NCI-H446 treated with DMSO at 0.1 percent for 48 hours (cell line): ENCODE results near the gene GABBR1.

Experiments used
- DNase-seq: peaks from one replicate; lab custom pipeline; 2025; lab: John Stamatoyannopoulos, UW

Gene GABBR1

DNA sequence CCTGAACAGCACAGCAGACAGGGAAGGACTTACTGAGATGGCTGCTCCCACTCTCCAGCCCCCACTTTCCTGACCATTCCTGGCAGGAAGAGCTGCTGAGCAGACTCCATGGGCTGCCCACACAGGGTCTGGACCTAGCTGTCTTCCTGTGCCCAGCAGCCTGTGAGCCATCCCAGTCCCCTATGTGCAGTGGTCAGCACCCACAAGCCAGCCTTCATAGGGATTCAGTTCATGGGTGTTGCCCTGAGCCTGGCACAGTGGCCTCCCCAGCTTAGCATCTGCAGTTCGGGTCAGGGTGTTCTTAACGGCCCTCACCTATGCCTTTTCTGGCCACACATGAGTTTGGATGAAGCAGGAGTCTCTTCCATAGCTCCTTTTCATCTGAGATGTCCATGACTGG lies 105.4 kb downstream of the GABBR1 start:
- DNase-seq, result no peak

DNA sequence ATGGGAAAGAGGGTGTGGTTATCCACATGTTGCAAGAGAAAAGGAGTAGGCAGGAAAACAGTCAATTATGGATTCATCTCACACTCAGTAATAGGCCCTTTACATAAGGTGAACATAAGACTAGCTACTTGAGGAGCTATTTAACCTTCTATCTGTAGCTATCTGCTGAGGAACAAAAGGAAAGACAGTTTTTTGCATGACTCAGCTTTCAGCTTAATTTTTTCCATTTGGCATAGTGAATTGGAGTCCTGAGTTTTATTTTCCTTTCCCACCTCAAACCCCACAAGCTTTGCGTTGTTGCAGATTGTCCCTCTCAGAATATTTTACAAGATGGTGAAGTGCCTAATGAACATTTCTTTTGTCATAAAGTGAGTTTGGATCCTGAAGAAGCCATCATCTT lies 105.9 kb downstream of the GABBR1 start:
- no peak for DNase-seq

DNA sequence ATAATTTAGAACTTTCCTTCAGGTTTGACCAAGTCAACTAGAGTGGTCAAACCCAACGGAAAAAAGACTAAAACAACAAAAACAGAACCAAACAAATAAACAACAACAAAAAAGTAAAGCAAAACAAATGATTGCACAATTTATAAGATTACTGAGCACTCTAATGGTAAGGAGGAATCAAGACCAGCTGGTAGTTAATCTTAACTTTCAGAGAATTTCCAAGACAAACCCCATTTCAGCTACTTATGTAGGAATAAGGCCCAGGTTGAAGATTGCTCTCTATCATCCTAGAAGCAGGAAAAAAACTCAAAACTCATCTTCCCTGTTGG lies 107.7 kb downstream of the GABBR1 start:
- DNase-seq, result no peak

DNA sequence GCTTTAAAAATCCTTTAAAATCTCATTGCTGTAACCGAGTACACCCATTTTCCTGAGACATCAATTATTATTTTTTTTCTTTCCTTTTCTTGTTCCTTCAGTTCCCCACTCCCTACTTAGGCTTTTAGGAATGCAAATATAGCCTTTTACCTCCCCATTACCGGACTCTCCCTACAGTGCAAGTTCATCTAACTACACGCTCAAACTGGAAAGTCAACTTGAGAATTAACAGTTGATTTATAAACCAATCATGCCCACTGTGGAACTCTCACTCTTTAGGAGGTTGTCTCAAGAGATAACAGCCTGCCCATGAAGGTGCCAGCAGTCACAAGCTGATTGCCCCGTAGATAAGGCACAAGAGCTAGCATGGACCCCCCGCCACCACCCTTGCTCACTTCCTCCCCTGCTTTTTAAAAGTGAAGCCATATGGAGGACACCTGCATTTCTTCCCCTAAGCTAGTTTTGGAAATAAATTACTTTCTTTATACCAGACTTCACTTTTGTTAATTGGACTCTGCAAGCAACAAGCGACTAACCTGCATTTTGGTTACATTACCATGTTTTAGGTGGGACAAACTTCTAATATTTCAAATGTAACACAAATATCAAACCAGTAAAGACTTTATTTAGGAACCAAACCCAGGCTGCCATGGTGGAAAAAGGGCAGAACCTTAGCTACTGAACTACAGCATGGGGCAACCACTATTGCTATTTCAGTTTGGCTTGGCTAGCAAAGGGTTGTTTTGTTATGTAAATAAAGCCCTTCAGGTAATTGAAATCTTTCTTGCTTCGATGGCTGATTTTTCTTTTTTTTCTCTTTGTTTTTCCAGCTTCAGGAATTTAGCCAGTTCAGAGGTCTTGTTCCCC lies 108.3 kb downstream of the GABBR1 start:
- DNase-seq, result no peak

DNA sequence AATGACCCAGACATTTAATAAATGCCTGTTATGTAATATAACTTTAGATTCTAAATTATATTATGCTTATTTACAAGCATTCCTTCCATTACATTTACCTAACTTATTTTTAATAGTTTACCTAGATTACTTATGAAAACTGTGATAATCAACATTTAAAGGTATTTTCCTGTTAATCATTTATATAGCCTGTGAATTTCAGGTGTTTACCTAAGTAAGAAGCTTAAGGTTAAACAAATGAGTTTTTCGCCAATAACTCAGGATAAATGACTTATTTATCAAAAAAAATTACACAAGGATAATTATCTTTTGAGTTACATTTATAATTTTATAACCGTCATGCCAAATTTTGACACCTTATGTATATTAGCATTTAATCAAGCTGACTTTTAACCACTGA lies 108.9 kb downstream of the GABBR1 start:
- DNase-seq, result no peak

DNA sequence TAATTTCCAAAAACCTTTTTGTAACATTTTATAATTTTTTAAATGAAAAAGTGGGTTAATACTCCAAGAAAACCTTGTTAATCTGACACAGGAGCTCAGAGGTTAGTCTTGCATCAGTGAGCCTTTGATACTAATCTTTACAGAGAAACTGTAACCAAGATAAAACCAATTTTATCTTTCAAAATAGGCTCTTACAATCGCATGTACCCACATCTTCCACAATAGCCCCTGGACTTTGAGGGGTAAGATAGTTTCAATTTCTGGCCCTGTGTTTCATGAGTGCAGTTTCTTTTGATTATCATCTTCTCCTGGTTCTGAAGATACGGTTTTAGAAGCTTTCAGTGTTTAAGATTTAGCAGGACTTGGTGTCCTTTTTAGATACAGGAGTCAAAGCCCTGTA lies 110.8 kb downstream of the GABBR1 start:
- no peak for DNase-seq

DNA sequence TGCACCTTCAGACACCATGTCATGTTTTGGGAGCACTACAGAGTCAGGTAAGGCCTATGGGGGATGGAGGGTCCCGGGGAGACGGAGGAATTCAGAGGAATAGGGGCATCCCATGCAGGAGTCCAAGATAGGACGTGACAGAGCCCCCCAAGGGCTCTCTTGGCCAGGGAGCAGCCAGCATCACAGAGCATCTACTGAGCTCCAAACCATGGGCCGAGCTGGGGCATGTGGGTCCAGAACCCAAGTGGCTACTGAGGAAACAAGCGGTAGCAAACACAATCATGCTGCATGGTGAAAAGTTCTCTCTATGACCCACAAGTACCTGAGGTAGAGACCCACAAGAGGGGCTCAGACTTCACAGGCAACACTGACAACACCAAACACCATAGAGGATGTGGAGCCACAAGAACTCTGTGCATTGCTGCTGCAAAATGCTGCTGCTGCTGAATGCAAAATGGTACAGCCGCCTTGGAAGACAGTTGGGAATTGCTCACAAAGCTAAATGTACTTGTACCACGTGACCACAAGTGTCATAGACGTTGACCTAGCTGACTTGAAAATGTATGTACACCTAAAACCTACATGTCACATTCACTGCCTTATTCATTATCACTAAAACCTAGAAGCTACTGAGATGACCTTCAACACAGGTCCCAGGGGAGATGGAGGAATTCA lies 111.8 kb downstream of the GABBR1 start:
- DNase-seq, result no peak

DNA sequence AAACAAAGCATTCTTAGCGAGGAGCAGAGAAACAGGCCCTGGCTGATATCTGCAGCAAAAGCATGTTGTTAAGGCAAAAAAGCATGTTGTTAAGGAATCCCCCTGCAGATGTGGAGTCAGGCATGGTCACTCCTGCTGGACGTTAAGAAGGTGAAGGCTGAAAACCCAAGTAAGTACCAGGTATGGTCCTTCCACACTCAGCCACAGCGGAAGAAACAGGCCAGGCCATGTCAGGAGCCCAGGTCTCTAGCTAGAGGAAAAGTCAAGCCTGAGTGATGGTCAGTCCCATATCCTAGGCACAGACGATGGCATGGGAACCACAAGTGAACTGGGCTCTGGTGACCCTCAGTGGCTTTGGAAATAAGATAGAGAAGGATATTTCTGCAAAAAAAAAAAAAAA lies 112.8 kb downstream of the GABBR1 start:
- DNase-seq, result no peak

DNA sequence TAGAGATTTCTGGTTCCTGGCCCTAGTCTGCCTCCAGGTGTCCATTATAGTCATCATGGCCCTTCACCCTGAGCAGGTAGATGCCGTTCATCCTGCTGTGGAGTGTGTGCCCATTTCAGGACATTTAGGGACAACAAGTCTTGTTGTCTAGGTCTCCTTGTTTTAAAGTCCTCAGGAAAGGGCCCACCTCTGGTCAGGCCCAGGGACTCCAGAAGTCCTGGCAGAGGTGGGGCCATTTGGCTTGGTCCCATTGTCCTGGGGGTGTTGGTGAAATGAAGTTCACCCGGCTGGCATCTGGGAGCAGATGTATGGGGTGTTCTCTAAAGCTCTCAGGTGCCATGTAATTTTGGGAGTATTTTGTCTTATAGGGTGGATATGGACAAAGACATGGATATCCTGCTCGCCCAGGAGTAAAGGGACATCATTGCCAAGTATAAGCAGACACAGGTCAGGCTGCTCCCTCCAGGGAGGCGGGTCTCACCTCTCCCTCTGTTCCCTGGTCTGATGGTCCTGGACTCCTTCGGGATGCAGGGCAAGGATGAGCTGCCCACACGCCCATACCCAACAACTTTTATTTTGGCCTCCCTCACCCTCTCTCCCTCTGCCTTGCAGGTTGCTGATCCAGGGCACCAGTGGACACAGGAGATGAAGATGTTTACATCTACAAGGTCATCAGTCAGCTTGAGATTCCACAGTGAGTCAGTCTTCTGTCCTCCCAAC lies 113.5 kb downstream of the GABBR1 start:
- no peak for DNase-seq

DNA sequence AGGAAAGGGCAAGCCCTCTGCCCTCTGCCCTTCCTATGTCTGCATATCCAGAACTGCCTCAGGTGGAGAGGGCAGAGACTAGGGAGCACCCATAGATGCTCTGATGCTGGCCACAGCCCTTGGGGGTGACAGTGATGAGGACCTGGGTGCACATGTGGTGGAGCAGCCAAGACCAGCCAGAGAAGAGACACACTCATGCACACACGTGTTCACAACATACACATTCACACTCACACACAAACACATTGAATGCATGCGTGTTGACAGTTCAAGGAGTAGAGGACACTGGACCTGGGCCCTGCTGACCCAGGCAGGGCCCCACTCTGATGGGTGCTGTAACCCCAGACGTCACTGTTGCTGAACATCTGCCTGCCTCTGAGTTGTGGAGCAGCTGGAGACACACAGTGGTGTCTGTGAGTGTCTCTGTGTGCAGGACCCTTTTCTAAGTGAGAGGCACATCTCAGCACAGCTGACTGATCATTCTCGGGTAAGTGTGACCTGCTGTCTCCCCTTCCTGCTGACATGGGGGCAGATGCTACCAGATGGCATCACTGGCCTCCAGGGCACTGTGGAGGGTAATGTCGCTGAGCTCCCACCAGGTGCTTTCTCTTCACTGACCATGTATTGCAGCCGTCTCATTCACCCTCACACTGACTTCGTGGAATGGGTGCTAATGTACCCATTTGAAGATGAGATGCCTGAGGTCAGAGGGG lies 115.1 kb downstream of the GABBR1 start:
- no peak for DNase-seq

DNA sequence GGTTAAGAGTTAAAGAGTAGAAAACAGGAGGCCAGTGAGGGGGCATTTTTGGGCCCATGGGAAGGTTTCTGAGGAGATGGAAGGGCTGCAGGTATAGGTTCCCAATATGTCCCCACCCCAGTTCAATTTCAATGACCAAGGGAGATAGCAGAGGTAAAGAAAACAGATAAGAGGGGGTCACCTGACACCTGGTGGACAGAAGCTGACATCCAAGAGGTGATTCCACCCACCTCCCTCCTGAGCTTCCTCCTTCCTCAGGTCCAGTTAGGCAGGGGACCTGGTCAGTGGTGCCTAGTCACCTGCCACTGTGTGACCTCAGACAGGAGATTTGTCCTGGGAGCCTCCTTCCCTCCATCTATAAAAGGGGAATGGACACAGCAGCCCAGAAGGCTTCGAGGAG lies 115.7 kb downstream of the GABBR1 start:
- DNase-seq, result no peak

DNA sequence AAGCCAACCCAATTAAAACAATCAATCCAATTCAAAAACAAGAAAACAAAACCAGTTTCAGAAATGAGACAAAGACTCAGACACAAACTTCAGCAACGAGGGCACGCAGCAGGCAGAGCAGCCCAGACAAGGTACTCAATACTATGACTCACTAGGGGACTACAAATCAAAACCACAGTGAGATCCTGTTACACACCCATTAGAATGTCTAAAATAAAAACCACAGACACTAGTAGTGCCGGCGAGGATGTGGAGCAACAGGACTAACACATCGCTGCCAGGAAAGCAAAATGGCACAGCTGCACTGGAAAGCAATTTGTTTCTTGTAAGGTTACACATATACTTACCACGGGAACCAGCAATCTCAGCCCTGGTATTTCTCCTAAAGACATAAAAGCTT lies 116.9 kb downstream of the GABBR1 start:
- no peak for DNase-seq

DNA sequence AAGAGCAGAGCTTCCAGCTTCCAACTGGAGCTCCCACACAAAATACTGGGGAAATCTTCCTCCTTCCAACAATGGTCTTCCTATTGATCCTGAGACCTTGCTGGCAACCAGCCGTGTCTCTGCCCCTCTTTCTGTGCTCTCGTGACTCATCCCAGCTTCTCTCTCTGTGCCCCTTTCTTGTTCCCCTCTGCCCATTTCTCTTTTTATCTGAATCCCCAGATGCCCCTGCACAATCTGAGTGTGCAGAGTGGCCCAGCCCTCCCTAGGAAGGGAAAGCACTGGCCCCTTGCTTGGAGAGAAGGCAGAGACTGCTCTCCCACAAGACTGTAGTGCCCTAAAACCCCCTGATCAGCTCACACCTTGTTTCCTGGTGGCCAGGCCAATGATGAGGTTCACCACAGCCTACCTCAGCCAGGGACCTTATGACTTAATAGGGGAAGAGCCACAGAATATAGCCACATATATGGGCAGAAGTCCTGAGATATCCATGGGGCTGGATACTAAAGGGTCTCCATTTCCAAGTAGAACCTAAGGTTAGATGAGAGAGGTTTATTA lies 122.2 kb downstream of the GABBR1 start:
- no peak for DNase-seq

DNA sequence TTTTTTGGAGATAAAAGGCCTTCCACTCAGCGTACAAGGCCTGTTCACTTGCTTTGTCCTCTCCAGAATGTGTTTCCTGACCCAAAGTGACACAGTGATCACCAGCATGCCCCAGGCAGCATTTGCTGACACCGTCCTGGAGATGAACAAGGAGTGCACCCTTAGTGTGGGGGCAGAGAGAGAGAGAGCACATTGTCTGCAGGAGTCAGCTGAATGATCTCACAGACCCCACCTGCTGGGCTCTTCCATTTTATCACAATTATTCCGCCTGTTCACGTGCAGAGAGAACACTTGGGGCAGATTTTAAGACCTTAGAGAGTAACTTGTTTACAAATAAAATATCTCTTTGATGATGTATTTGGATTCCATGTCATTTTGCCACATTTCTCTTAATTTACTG lies 122.8 kb downstream of the GABBR1 start:
- DNase-seq, result no peak
